Body of pancreas (tissue), 4 donors: Measurements from ENCODE around the gene SLC11A2.

ENCODE experiments used
- POLR2A ChIP-seq, 3 donors: fragments of 450-650 bp; IDR thresholded peaks; one replicate each; pipeline ENCODE4 v1.6.1; 2016; ENCODE audit warnings: antibody characterized with exemption in 3 of 3, mild to moderate bottlenecking in 2 of 3
- TF ChIP-seq, protein P1 (sequence below), 7 experiments: fragments of 450-650 bp in 4 of 7; fragments of 200-600 bp in 3 of 7; sonication (generic) in 3 of 7; IDR thresholded peaks; one replicate each; pipeline ENCODE4 v1.5.1; 2016 to 2019; ENCODE audit warnings: antibody characterized with exemption in 7 of 7

DNA sequence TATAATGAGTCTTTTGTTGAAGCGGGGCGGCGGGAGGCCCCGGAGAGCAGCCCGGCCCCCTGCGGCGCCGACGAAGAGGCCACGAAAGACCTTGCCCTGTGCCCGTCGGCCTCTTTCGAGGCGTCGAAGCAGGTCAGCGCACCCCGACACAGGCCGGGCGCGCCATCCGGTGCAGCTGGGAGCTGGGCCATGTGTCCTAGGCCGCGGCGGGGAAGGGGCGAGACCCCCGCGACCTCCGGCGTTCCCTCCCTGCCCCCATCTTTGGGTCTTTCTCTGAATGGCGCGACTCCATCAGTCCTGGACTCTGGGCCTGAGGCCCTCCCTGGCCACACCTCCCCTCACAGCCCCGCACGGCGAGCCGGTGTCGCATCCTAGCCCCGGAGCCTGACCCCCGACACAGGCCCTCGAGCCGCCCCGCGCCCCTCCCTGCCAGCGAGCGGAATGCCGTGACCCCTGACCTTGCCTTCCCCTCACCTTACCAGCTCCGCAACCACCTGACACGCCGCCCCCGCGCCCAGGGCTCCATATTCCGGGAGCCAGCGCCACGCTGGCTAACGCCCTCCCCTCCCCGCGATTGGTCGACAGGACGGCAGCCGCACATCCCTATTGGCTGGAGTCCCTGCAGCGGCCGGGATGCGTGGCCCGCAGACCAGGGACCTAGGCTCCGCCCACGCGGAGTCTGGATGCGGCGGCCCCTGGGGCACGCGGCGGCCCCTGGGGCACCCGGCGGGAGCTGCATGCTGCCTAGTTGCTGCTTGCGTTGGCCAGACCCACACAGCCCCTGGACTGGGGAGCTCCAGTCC is at the start of gene SLC11A2:
- TF ChIP-seq, protein P1, sequence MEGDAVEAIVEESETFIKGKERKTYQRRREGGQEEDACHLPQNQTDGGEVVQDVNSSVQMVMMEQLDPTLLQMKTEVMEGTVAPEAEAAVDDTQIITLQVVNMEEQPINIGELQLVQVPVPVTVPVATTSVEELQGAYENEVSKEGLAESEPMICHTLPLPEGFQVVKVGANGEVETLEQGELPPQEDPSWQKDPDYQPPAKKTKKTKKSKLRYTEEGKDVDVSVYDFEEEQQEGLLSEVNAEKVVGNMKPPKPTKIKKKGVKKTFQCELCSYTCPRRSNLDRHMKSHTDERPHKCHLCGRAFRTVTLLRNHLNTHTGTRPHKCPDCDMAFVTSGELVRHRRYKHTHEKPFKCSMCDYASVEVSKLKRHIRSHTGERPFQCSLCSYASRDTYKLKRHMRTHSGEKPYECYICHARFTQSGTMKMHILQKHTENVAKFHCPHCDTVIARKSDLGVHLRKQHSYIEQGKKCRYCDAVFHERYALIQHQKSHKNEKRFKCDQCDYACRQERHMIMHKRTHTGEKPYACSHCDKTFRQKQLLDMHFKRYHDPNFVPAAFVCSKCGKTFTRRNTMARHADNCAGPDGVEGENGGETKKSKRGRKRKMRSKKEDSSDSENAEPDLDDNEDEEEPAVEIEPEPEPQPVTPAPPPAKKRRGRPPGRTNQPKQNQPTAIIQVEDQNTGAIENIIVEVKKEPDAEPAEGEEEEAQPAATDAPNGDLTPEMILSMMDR (IDR thresholded peaks at IDR 0.05), result peak in 1 of 7 experiments; percentile 37
- TF ChIP-seq POLR2A (IDR thresholded peaks at IDR 0.05), result peak; percentile 79 to 90 (median 87)
